Stimulated activated CD8-positive, alpha-beta memory T cell treated with anti-CD3 and anti-CD28 coated beads, Interleukin-15, amount 100 ng/mL, for 4 hours (primary cell): Measurements from ENCODE around the gene ARL15.
"Not testable (repeated sequence)": the region's sequence is repeated elsewhere in the genome, so short reads cannot be mapped to it uniquely, and the experiment has no call there.

ENCODE experiments used
- DNase-seq, 2 donors: peaks; one replicate each; pipeline ENCODE4 v3.0.0-alpha.2; 2020; ENCODE audit warnings: low read depth in 2 of 2

Gene ARL15

DNA sequence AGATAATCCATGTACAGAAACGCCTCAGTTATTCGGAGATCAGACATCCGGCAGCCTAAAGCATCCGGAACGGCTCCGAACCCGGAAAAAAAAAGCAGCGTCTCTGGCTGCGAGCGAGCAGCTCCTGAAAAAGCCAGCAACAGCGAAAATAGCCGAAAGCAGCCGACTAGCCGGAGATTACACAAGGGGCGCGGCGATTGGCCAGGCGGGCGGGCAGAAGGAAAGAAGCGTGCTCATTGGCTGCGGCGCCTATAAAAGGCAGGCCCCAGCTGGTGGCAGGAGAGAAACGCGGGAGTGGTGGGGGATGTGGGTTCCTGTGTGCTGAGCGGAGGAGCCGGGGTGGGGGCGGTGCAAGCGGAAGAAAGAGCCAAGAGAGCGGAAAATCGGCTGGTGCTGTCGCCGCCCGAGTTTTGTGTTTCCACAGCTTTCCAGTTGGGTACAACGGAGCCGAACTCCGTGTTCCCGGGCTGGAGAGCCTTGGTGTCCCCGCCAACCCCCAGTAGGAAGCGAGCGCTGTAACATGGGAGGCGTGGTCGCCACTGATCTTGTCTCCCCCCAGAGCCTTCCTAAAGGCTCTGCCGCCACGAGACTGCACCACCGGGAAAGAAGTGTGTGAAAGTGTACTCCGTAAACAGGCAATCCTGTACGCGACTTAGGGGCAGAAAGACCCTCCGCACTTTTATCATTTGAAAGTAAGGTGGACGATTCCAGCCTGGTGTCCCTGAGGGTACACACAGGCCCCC lies at the start of gene ARL15:
TSS of gene ARL15 (minus strand) at position 141 of the 743 bp plus-strand sequence.
- DNase-seq: peak; percentile 94 to 95

DNA sequence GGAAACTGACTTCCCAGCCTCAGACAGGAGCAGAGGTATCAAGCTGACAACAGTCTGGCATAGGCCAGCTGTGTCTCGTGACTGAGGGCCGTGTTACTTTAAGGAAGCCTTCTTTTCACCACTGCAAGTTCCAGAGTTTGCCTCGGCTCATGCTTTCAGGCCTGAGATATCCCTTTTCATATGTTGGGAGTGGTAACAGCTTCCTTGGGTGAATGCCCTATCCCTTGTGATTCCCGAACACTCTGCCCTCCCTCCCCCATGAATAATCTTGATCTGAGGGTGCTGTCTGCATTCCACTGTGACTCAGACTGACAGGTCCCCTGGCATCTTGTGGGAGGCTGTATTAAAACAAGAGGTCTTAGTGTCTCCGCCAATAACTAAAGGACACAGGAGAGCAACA lies 49.7 kb upstream of the ARL15 start:
- DNase-seq: no peak

DNA sequence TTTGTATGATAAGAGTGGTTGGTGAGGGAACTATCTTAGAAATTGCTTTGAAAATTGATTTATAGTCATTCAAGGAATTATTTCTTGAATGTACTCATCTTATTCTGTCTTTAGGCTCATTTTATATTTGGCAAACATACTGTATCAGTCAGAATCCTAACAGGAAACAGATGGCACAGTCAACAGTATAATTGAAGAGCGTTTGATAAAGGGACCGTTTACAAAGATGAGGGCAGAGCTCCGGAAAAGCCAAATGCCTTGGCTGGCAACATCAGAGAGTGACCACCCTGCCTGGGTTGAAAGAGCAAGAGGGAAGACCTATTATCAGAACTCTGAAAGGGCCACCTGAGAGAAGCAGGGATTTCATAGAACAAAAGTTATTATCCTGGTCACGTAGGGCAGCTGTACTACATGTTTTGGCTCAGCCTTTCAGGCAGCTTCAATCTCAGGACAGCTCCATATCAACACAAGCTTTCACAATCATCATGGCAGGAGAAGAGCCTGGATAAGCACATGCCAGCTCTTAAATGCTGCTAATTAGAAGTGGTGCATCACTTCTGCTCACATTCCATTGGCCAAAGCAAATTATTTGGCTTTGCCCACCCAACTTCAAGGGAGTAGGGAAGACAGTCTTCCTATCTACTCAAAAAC lies 47.2 kb upstream of the ARL15 start:
- no peak for DNase-seq

DNA sequence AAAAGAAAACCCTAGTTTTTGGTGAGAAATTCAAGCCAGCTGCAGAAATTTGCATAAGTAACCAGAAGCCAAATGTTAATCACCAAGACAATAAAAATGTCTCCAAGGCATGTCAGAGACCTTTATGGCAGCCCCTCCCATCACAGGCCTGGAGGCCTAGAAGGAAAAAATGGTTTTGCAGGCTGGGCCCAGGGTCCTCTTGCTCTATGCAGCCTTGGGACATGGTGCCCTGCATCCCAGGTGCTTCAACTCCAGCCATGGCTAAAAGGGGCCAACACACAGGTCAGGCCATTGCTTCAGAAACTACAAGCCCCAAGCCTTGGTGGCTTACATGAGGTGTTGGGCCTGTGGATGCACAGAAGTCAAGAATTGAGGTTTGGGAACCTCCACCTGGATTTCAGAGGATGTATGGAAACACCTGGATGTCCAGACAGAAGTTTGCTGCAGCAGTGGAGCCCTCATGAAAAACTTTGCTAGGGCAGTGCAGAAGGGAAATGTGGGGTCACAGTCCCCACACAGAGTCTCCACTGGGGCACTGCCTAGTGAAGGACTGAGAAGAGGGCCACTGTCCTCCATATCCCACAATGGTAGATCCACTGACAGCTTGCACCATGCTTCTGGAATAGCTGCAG lies 43.7 kb upstream of the ARL15 start:
- DNase-seq: not testable (repeated sequence)

DNA sequence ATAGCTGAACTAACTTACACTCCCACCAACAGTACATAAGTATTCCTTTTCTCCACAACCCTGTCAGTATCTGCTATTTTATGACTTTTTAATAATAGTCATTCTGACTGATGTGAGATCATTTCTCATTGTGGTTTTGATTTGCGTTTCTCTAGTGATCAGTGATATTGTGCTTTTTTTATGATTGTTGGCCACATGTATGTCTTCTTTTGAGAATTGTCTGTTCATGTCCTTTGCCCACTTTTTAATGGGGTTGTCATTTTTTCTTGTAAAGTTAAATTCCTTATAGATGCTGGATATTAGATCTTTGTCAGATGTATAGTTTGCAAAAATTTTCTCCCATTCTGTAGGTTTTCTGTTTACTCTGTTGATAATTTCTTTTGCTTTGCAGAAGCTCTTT lies 42.2 kb upstream of the ARL15 start:
- DNase-seq: not testable (repeated sequence)

DNA sequence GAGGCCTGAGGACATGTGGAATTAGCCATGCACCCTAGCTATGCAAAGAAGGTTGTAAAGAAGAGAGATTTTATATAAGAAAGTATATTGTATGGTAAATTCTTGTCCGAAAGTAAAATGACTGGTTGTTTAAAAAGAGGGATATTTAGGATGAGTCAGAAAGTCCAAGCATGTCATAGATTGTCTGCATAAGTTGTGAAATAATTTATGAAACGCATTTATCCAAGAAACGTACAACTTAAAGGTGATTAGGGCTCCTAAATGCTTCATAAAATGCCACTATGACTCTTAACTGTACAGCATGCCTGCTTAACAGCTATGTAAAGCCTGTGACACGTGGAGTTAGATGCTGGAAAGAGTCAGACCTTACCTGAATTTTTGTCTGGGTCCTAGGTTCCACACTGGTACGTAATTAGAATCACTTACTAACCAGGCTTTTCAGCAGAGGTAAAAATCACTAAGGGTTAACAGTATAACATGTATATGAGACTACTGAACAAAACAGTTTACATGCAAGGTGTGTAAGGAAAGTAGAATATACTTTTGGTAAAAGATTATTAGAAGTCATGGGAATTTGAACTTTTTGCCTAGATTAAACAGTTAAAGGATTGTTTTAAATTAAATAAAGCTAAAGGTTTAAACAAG lies 37.0 kb upstream of the ARL15 start:
- no peak for DNase-seq

DNA sequence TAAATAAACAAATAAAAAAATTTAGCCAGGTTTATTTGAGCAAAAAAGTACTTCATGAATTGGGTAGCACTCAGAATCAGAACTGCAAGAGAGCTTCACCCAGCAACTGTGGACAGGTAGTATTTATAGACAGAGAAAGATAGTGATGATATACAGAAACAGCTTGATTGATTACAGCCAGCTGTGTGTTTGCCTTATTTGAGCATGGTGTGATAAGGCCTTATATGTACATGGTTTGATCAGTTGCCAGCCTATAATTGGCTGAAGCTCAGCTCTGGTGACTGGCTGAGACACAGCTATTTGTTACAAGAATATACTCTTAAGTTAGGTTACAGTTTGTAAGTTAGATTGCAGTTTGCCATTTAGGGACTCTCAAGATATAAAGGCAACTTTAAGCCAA lies 34.3 kb upstream of the ARL15 start:
- no peak for DNase-seq

DNA sequence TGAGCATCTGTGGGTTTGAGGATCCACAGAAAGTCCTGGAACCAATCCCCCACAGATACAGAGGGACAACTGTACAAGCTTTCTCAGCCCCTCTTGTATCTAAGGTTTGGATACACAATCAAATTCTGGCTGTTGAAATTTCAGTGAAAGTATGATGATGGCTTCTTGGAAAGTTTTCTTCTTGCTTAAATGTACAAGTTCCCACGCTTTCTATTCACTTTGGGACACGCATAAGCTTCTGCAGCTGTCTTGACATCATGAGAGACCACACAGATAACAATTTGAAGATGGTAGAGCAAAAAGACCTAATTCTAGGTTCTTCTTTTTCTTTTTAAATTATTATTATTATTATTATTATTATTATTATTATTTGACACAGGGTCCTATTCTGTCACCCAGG lies 31.6 kb upstream of the ARL15 start:
- DNase-seq: no peak

DNA sequence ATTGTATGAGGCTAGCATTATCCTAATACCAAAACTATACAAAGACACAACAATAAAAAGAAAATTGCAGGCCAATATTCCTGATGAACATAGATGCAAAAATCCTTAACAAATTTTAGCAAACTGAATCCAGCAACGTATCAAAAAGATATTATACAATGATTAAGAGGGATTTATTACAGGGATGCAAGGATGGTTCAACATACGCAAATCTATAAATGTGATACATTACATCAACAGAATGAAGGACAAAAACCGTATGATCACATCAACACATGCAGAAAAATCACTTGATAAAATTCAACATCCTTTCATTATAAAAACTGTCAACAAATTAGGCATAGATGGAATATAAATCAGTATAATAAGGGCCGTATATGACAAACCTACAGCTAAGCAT lies 27.1 kb upstream of the ARL15 start:
- DNase-seq: no peak

DNA sequence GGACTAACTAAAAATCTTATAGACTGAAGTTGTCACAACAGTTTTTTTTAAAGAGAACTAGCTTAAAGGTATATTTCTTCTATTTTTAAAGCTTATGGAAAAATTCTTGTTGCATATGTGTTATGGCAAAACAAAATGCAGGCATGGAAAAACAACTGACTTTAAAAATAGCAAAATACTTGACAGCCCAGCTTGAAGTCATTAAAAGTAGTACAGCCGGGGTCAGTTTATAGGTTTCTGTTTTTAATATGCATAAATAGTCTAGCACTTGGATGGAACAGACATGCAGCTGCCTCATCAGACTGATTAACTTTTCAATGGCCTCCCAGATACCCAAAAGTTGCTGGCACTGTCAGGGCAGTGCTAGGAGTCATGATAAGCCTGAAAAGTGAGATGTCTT lies 22.3 kb upstream of the ARL15 start:
- DNase-seq: no peak

DNA sequence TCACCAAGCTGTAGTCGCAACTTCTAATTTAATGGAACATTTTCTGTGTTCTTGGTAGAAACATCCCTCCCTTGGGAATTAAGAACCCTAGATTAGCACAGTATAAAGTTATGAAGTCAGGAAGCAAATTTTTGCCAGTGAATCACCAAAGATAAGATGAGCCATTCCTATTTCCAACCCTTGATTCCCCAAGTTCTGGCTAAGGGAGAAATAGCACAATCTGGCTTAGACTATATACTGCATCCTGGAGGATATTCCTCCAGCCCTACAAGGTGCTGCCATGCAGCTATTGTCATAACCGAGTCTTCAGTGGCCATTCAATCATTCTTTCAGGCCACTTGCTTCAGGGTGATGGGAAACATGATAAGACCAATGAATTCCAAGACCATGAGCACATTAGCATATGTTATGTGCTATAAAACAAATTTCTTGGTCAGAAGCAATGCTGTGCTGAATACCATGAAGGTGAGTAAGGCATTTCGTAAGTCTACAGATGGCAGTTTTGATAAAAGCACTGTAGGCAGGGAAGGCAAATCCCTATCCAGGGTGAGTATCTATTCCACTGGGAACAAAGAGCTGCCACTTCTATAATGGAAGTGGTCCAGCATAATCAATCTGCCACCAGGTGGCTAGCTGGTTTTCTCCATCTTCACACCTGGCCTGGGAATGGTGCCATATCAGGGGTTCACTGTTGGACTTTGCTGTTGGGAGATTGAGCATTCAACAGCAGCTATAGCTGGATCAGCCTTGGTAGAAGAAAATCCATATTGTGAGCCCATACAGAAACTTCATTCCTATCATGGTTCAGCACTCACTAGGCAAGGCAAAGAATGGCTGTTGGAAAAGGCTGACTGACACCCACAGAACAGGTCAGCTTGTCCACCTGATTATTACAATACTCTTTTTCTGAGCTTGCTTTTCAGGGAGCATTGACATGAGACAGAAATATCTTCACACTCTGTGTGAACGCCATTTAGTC lies 19.6 kb upstream of the ARL15 start:
- no peak for DNase-seq

DNA sequence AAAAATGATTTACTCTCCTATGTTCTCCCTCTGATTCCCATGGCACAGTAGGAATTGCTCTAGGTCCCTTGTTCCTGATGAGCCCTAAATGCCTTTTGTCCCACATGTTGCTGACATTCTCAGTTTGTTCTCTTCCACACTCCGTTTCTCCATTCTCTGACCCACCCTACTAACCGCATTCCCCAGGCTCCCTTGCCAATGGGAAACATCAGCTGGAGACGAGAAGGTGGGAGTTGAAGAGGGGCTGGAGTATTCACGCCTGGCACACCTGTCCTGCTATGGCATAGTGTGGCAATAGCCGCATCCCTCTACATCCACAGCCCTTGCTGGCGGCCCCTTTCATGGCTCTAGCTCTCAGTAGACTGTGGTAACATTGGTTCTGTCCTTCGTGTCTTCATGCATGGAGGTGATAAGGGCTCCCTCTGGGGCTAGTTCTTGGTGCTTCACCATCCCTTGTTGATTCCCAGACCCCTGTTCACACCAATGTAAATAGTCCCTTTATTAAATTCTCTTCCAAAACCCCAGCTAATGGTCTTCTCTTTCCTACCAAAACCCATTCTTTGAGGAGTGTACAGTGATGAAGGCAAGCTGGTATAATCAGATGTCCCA lies 16.4 kb upstream of the ARL15 start:
- no peak for DNase-seq

DNA sequence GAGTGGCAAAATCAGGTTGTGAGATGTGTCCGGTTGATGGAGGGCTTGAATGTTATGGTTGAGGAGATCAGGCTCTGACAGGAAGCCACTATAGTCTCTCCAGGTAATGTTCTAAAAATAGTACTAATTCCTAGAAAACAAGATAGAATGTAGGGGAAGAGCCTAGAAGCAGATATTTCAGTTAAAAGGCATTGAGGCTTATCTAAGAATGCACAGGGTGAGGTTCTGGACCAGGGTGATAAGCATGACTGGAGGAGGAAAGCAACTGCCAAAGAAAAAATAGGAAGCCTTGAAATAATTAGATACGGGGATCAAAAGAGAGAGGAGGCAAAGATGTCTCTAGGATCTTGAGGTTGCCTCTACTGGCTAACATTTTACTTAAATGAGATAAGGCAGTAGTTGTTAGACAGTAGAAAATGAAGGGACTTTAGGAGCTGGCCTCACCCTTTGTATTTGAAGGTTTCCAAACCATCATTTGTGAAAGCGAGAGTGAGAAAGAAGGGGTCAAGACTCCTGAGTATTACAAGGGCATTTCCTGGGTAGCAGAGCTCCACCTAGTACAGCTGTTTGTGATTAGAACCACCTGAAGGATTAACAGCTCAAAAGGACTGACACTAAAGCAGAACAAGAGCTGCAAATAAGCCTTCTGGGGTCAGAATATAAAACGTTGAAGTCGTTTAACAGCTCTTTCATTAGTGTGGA lies 15.4 kb upstream of the ARL15 start:
- no peak for DNase-seq

DNA sequence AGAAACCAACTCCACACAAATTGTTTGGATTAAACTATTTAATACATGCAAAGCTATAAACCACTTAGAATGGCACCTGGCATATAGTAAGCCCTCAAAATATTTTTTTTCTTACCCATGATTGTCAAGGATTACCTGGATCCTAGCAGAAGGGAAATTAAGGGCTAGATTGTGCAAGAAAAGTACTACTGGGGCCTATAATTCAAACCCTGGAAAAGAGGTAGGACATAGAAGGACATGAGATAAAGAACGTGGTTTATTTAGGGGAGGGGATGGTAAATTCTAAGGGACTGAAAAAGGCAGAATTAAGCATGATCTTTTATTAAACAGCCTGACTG lies 14.9 kb upstream of the ARL15 start:
- no peak for DNase-seq

DNA sequence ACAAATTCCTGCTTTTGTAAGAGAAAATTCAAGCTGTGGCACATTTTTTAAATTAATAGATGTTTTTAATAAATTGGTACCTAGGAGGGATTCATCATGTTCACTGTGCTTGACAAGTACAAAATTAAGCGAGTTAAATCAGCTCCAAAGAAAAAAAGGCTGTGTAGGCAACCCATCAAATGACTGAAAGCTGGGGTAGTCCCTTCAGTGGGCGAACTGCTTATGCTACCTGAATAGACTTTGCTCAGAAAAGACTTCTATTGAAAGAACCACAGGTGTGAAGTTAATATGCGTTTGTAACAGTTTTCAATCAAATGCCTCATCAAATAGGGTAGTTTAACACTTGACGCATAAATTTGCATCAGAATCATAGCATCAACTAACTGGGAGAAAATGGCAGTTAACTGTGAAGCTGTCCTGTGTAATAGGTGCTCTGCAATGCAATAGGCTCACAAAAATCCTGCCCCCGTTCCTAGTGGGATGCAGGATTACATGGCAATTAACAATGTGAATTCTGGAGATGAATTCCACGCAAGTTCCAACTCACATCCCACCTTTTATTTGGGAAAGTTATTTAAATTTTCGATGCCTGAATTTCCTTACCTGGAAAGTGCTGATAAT lies 14.4 kb upstream of the ARL15 start:
- no peak for DNase-seq

DNA sequence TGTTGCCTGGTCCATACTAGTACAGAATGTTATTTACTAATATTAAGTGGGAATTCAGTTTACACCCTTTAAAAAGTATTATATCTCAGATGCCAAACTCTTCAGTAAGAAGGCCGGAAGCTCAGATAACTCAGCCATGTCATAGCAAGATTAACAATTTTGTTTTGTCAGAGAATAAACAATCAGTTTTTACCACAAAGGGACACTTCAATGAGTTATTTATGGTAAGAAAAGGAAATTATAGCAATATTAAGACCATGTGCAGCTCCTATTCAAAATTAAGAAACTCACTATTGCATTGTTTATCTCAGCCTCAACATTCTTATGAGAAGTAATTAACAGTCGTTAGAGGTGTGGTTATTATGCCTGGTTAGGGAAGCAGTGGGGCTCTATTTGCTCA lies 13.1 kb upstream of the ARL15 start:
- DNase-seq: no peak

DNA sequence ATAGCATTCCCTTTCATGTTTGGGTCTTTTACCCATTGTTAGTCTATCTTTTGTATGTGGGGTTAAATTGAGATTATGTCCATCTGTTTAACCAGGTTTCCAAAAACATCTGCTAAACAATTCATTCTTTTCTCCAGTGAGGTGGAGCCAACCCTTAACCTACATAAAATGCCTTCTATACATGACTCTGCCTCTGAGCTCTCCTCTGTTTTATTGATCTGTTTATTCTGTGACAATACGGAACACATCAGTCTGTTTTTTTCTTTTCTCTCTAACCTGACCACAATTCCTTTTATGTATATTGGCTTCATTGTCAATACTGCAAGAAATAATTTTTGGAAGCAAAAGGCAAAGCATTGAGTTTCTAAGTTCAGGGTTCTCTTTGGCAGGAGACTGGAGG lies 9.9 kb upstream of the ARL15 start:
- no peak for DNase-seq

DNA sequence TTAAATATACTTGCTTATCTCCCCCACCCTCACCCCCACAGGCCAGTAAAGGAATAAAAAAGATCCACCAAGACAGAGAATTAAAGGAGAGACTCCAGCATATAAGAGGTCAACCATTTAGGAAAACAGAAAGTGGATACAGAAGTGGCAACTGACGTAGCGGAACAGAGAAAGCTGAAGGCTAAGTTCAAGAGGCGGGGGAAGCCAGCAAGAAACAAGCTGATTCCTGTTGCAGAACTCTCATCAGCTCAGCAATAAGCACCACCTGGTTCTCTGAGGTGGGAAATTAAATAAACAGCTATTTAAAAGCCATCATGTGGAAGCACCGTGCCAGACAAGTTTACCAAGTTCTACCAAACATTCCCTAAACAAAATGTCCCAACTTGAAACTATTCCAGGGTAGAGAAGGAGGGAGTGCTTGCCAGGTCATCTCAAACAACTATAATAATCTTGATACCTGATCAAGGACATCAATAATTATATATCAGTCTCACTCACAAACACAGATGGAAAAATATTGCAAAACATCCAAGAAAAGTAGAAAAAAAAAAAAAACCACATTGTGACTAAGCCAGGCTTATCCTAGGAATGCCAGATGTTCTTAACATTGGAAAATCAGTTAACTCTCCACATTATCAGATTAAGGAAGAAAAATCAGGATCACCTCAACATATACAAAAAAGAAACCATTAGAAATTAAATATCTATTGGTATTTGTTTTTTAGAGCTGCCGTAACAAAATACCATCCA lies 7.3 kb upstream of the ARL15 start:
- DNase-seq: no peak
